ENCODE data around the gene CYP1A1. TPM values are rescaled to one million over a fixed set of nuclear protein-coding genes. Genes with fewer than 3 reads are reported as not detected.

Gene CYP1A1
- total and polyA plus RNA-seq, 4 donors: 0.19 to 4.4 (median 1.2) TPM

DNA sequence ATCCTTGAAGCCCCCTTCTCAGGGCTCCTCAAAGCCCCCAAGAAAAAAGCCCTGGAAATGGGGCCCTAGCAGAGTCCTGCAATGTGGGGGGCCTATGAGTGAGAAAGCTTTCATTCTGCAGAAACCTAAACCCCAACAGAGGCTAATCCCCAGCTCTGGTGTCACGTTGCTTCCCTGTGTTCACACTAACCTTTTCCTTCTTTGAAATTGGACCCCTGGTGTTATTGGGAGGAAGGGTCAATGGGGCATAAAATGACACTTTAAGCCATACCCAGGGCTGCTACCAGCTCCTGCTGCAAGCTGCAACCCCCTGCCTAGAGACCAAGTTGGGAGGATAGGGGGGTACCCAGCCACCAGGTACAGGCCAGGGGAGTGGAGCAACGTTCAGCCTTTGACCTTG lies 25.4 kb upstream of the CYP1A1 start:
- no peak overlapping the region for H3K9ac ChIP-seq (ENCODE audit: low read depth in 1 of 2, low read length in 2 of 2)
- H3K27ac ChIP-seq (ENCODE audit: low read depth in 1 of 2, low read length in 2 of 2): no peak overlapping the region
- H3K4me3 ChIP-seq (ENCODE audit: low read depth in 1 of 3, low read length in 3 of 3): peak overlapping the region in 2 of 3 donors; percentile 9 to 22
- H3K36me3 ChIP-seq (ENCODE audit: control insufficient read depth in 4 of 4, insufficient read depth in 3 of 4, low read depth in 1 of 4, low read length in 3 of 4): peaks cover 0 to 2% (median under 1%) of the 10 kb centered on the region in 4 donors
- 23% methylated on average over 2 of the region's 2 CpGs for WGBS
- no peak for TF ChIP-seq FOXA1 (IDR thresholded peaks at IDR 0.05)
- no peak for TF ChIP-seq RXRA (IDR thresholded peaks at IDR 0.05)
- TF ChIP-seq JUND (IDR thresholded peaks at IDR 0.05): no peak
- no peak for TF ChIP-seq SP1 (IDR thresholded peaks at IDR 0.05)
- no peaks in the 10 kb centered on the region for H3K27me3 ChIP-seq (ENCODE audit: control insufficient read depth in 4 of 4, insufficient read depth in 4 of 4, low read length in 3 of 4)
- no peaks in the 10 kb centered on the region for H3K9me3 ChIP-seq (ENCODE audit: control insufficient read depth in 4 of 4, low read length in 3 of 4)
- no peak for DNase-seq (ENCODE audit: low spot score)
- H3K4me1 ChIP-seq (ENCODE audit: control insufficient read depth in 4 of 4, insufficient read depth in 4 of 4, low read length in 3 of 4): peaks cover 6 to 43% (median 30%) of the 10 kb centered on the region in 4 donors

DNA sequence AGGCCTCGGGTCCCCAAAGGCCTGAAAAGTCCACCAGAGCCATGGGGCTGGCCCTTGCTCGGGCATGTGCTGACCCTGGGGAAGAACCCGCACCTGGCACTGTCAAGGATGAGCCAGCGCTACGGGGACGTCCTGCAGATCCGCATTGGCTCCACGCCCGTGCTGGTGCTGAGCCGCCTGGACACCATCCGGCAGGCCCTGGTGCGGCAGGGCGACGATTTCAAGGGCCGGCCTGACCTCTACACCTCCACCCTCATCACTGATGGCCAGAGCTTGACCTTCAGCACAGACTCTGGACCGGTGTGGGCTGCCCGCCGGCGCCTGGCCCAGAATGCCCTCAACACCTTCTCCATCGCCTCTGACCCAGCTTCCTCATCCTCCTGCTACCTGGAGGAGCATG lies 24.5 kb upstream of the CYP1A1 start:
- no peaks in the 10 kb centered on the region for H3K9me3 ChIP-seq (ENCODE audit: control insufficient read depth in 4 of 4, low read length in 3 of 4)
- TF ChIP-seq NR2F2 (IDR thresholded peaks at IDR 0.05) (peak; percentile 30), RAD21 (IDR thresholded peaks at IDR 0.05) (peak in 1 of 2 donors; percentile 48), HNF4A (conservative IDR thresholded peaks at IDR 0.05) (peak; percentile 87 to 90), SP1 (IDR thresholded peaks at IDR 0.05) (peak; percentile 41), HNF4G (IDR thresholded peaks at IDR 0.05) (peak; percentile 42), JUND (IDR thresholded peaks at IDR 0.05) (no peak), RXRA (IDR thresholded peaks at IDR 0.05) (peak; percentile 86 to 88)
- TF ChIP-seq, protein P1, sequence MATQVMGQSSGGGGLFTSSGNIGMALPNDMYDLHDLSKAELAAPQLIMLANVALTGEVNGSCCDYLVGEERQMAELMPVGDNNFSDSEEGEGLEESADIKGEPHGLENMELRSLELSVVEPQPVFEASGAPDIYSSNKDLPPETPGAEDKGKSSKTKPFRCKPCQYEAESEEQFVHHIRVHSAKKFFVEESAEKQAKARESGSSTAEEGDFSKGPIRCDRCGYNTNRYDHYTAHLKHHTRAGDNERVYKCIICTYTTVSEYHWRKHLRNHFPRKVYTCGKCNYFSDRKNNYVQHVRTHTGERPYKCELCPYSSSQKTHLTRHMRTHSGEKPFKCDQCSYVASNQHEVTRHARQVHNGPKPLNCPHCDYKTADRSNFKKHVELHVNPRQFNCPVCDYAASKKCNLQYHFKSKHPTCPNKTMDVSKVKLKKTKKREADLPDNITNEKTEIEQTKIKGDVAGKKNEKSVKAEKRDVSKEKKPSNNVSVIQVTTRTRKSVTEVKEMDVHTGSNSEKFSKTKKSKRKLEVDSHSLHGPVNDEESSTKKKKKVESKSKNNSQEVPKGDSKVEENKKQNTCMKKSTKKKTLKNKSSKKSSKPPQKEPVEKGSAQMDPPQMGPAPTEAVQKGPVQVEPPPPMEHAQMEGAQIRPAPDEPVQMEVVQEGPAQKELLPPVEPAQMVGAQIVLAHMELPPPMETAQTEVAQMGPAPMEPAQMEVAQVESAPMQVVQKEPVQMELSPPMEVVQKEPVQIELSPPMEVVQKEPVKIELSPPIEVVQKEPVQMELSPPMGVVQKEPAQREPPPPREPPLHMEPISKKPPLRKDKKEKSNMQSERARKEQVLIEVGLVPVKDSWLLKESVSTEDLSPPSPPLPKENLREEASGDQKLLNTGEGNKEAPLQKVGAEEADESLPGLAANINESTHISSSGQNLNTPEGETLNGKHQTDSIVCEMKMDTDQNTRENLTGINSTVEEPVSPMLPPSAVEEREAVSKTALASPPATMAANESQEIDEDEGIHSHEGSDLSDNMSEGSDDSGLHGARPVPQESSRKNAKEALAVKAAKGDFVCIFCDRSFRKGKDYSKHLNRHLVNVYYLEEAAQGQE (IDR thresholded peaks at IDR 0.05): no peak
- TF ChIP-seq, protein P2, sequence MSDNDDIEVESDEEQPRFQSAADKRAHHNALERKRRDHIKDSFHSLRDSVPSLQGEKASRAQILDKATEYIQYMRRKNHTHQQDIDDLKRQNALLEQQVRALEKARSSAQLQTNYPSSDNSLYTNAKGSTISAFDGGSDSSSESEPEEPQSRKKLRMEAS (IDR thresholded peaks at IDR 0.05): peak; percentile 71
- no peak for DNase-seq (ENCODE audit: low spot score)
- H3K27ac ChIP-seq (ENCODE audit: low read depth in 1 of 2, low read length in 2 of 2): peak overlapping the region in 1 of 2 donors; percentile 23
- peaks cover 6 to 43% (median 30%) of the 10 kb centered on the region in 4 donors for H3K4me1 ChIP-seq (ENCODE audit: control insufficient read depth in 4 of 4, insufficient read depth in 4 of 4, low read length in 3 of 4)
- H3K4me3 ChIP-seq (ENCODE audit: low read depth in 1 of 3, low read length in 3 of 3): peak overlapping the region in 2 of 3 donors; percentile 22 to 40
- 35% methylated on average over 20 of the region's 20 CpGs for WGBS
- H3K36me3 ChIP-seq (ENCODE audit: control insufficient read depth in 4 of 4, insufficient read depth in 3 of 4, low read depth in 1 of 4, low read length in 3 of 4): peaks cover 0 to 2% (median under 1%) of the 10 kb centered on the region in 4 donors
- H3K27me3 ChIP-seq (ENCODE audit: control insufficient read depth in 4 of 4, insufficient read depth in 4 of 4, low read length in 3 of 4): no peaks in the 10 kb centered on the region
- no peak overlapping the region for H3K9ac ChIP-seq (ENCODE audit: low read depth in 1 of 2, low read length in 2 of 2)

DNA sequence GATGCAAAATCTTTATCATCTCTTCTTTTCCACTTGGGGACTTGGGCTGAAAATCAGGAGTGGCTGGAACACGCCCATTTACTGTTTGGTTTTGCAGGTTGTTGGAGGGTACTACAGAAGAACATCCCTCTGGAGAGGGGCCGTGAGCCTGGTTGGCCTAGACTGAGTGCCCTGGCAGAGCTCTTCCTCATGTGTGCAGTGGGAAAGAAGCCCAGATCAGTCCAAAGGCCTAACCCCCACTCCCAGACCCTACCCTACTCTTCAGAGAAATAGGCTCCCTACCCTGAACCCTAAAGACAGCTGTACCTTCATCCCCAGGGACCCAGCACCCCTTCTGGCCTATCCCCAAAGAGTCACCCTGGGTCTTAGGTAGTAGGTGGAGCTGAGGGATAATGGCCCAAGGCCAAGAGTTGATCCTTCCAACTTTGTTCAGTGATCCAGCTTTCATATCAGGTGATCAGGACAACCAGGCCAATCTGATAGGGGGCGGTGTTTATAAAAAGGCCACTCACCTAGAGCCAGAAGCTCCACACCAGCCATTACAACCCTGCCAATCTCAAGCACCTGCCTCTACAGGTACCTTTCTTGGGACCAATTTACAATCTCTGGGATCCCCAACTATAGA lies 23.1 kb upstream of the CYP1A1 start, which contains the start of gene CYP1A2:
CYP1A2 (plus strand) TSS at position 524 of the 625 bp plus-strand sequence. CDS start 894 bp downstream, outside the sequence.
- Histone ChIP-seq H3K9ac (ENCODE audit: low read depth in 1 of 2, low read length in 2 of 2) (no peak within 1 kb of the TSS), H3K36me3 (ENCODE audit: control insufficient read depth in 4 of 4, insufficient read depth in 3 of 4, low read depth in 1 of 4, low read length in 3 of 4) (peaks cover 0 to 2% (median 0%) of the 10 kb centered on the region in 4 donors), H3K27me3 (ENCODE audit: control insufficient read depth in 4 of 4, insufficient read depth in 4 of 4, low read length in 3 of 4) (no peaks in the 10 kb centered on the region), H3K4me1 (ENCODE audit: control insufficient read depth in 4 of 4, insufficient read depth in 4 of 4, low read length in 3 of 4) (peaks cover 6 to 43% (median 30%) of the 10 kb centered on the region in 4 donors), H3K9me3 (ENCODE audit: control insufficient read depth in 4 of 4, low read length in 3 of 4) (no peaks in the 10 kb centered on the region), H3K4me3 (ENCODE audit: low read depth in 1 of 3, low read length in 3 of 3) (peak within 1 kb of the TSS in 1 of 3 donors; percentile 41), H3K27ac (ENCODE audit: low read depth in 1 of 2, low read length in 2 of 2) (peak within 1 kb of the TSS in 1 of 2 donors; percentile 23)
- no peak for DNase-seq (ENCODE audit: low spot score)
- TF ChIP-seq, protein P1 (IDR thresholded peaks at IDR 0.05): peak; percentile 24
- TF ChIP-seq RAD21 (IDR thresholded peaks at IDR 0.05) (peak in 1 of 2 donors; percentile 16), YY1 (IDR thresholded peaks at IDR 0.05) (peak; percentile 39), SP1 (IDR thresholded peaks at IDR 0.05) (peak; percentile 42), EGR1 (IDR thresholded peaks at IDR 0.05; ENCODE audit: low read depth in 2 of 2) (no peak), RXRA (IDR thresholded peaks at IDR 0.05) (peak; percentile 53 to 65), TAF1 (conservative IDR thresholded peaks at IDR 0.05) (no peak), HNF4G (IDR thresholded peaks at IDR 0.05) (no peak), HNF4A (conservative IDR thresholded peaks at IDR 0.05) (peak; percentile 42 to 63), JUND (IDR thresholded peaks at IDR 0.05) (no peak)
- TF ChIP-seq, protein P3, sequence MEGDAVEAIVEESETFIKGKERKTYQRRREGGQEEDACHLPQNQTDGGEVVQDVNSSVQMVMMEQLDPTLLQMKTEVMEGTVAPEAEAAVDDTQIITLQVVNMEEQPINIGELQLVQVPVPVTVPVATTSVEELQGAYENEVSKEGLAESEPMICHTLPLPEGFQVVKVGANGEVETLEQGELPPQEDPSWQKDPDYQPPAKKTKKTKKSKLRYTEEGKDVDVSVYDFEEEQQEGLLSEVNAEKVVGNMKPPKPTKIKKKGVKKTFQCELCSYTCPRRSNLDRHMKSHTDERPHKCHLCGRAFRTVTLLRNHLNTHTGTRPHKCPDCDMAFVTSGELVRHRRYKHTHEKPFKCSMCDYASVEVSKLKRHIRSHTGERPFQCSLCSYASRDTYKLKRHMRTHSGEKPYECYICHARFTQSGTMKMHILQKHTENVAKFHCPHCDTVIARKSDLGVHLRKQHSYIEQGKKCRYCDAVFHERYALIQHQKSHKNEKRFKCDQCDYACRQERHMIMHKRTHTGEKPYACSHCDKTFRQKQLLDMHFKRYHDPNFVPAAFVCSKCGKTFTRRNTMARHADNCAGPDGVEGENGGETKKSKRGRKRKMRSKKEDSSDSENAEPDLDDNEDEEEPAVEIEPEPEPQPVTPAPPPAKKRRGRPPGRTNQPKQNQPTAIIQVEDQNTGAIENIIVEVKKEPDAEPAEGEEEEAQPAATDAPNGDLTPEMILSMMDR (IDR thresholded peaks at IDR 0.05; ENCODE audit: low read depth, low read length, missing input control): no peak
- TF ChIP-seq, protein P2 (IDR thresholded peaks at IDR 0.05): peak; percentile 21
- WGBS: 42% methylated on average over 3 of the region's 3 CpGs
